Muscle of back (tissue), 11 donors: ENCODE results near the gene PPP2R3C. TPM values are rescaled to one million over a fixed set of nuclear protein-coding genes. Genes with fewer than 3 reads are reported as not detected.
A peak's percentile ranks its signal among the peaks of the same experiment; 100 is the strongest.
"Not testable (repeated sequence)": the region's sequence is repeated elsewhere in the genome, so short reads cannot be mapped to it uniquely, and the experiment has no call there.

Source experiments
- DNase-seq, 3 donors: peaks; one replicate each; pipeline versions ENCODE4 v3.0.0 to v3.0.0-alpha.2; 2013
- polyA plus RNA-seq, 10 donors: library from polyadenylated mRNA; unstranded; fragments of 120-200 nt; gene quantifications; one replicate each; pipeline ENCODE4 v1.2.1, GENCODE V29; 2013; ENCODE audit not compliant: insufficient read length in 10 of 10

The PPP2R3C gene
- polyA plus RNA-seq, 10 donors: 37.7 to 51.4 (median 46.7) TPM

- DNase-seq: not testable (repeated sequence)
Observed at GRCh38 chr14:35061113-35061791, 60.5 kb downstream of the PPP2R3C start.

- no peak for DNase-seq
Observed at GRCh38 chr14:35052637-35053036, 69.2 kb downstream of the PPP2R3C start.

GRCh38 chr14:35051796-35052195 lies 70.0 kb downstream of the PPP2R3C start:
- DNase-seq: no peak

GRCh38 chr14:35050652-35051051 lies 71.1 kb downstream of the PPP2R3C start:
- DNase-seq: no peak

- no peak for DNase-seq
Observed at GRCh38 chr14:35047976-35048513, 73.7 kb downstream of the PPP2R3C start.

- DNase-seq: peak in 1 of 3 donors; percentile 27
Observed at GRCh38 chr14:35046751-35047536, 74.8 kb downstream of the PPP2R3C start.

- DNase-seq: peak; percentile 91 to 97 (median 94)
Observed at GRCh38 chr14:35046048-35046750, 75.6 kb downstream of the PPP2R3C start, which contains the start of gene FAM177A1. Gene FAM177A1, plus strand, starts transcription at chr14:35046272. Its CDS starts 192 bp downstream, at chr14:35046464.

- no peak for DNase-seq
Observed at GRCh38 chr14:35045798-35046047, 76.1 kb downstream of the PPP2R3C start.

- peak in 1 of 3 donors; percentile 30 for DNase-seq
Observed at GRCh38 chr14:35044939-35045797, 76.6 kb downstream of the PPP2R3C start.

GRCh38 chr14:35043046-35043445 lies 78.7 kb downstream of the PPP2R3C start:
- no peak for DNase-seq

GRCh38 chr14:35042632-35043031 lies 79.2 kb downstream of the PPP2R3C start:
- no peak for DNase-seq

GRCh38 chr14:35038312-35038711 lies 83.5 kb downstream of the PPP2R3C start:
- not testable (repeated sequence) for DNase-seq

Other genes starting within 250 kb of the PPP2R3C start
- gene BAZ1A, start 246.6 kb downstream of the PPP2R3C start, polyA plus RNA-seq: 10 to 100 TPM; 14.5 to 29.0 (median 23.2) TPM
- gene SRP54, start 139.0 kb downstream of the PPP2R3C start, polyA plus RNA-seq: 10 to 100 TPM; 38.3 to 54.7 (median 46.8) TPM
- 10 to 100 TPM; 30.8 to 43.3 (median 36.6) TPM for gene FAM177A1, start 75.7 kb downstream of the PPP2R3C start, polyA plus RNA-seq
- gene PRORP, start 562 bp upstream of the PPP2R3C start, polyA plus RNA-seq: 10 to 100 TPM; 14.5 to 21.3 (median 18.6) TPM
- 100 to 1,000 TPM; 151 to 249 (median 192) TPM for gene PSMA6, start 170.4 kb upstream of the PPP2R3C start, polyA plus RNA-seq